Measurements from ENCODE around the gene DQX1. TPM values are rescaled to one million over a fixed set of nuclear protein-coding genes. Genes with fewer than 3 reads are reported as not detected.

Gene DQX1
- total RNA-seq, 1 donor from 2014 or later: not detected

GRCh38 chr2:74532222-74532621 is 6.2 kb upstream of the DQX1 start:
- peak; percentile 37 to 68 for DNase-seq (ENCODE audit: low read depth in 2 of 2)

GRCh38 chr2:74531666-74532065 is 5.6 kb upstream of the DQX1 start:
- no peak for DNase-seq (ENCODE audit: low read depth in 2 of 2)

GRCh38 chr2:74530239-74531187 is 4.5 kb upstream of the DQX1 start:
- DNase-seq (ENCODE audit: low read depth in 2 of 2): peak; percentile 65 to 66

GRCh38 chr2:74529357-74530238 is 3.6 kb upstream of the DQX1 start, which contains the start of the genes AUP1 and HTRA2:
Gene AUP1 (minus strand): TSS chr2:74529706. CDS start chr2:74529629, 77 bp downstream.
Gene HTRA2 (plus strand): TSS chr2:74529933. CDS start chr2:74530007, 74 bp downstream.
- peak; percentile 92 to 96 for DNase-seq (ENCODE audit: low read depth in 2 of 2)

- no peak for DNase-seq (ENCODE audit: low read depth in 2 of 2)
Measured at GRCh38 chr2:74528600-74529356, 2.7 kb upstream of the DQX1 start.

GRCh38 chr2:74527741-74528140 is 1.7 kb upstream of the DQX1 start:
- DNase-seq (ENCODE audit: low read depth in 2 of 2): no peak

GRCh38 chr2:74526649-74527230 is 709 bp upstream of the DQX1 start:
- DNase-seq (ENCODE audit: low read depth in 2 of 2): no peak

GRCh38 chr2:74524955-74525716 is 895 bp downstream of the DQX1 start:
- DNase-seq (ENCODE audit: low read depth in 2 of 2): no peak

- DNase-seq (ENCODE audit: low read depth in 2 of 2): no peak
Measured at GRCh38 chr2:74524005-74524404, 2.0 kb downstream of the DQX1 start.

GRCh38 chr2:74522516-74522915 is 3.5 kb downstream of the DQX1 start:
- no peak for DNase-seq (ENCODE audit: low read depth in 2 of 2)

- DNase-seq (ENCODE audit: low read depth in 2 of 2): no peak
Measured at GRCh38 chr2:74516650-74517049, 9.4 kb downstream of the DQX1 start.

GRCh38 chr2:74515981-74516633 is 9.9 kb downstream of the DQX1 start:
- peak in 1 of 2 donors; percentile 70 for DNase-seq (ENCODE audit: low read depth in 2 of 2)

- DNase-seq (ENCODE audit: low read depth in 2 of 2): no peak
Measured at GRCh38 chr2:74515271-74515980, 10.6 kb downstream of the DQX1 start.

- DNase-seq (ENCODE audit: low read depth in 2 of 2): no peak
Measured at GRCh38 chr2:74514368-74515270, 11.4 kb downstream of the DQX1 start, which contains the start of gene TLX2. Gene TLX2 (plus strand): TSS chr2:74514450. CDS start chr2:74514807, 357 bp downstream.

- DNase-seq (ENCODE audit: low read depth in 2 of 2): no peak
Measured at GRCh38 chr2:74513605-74514367, 12.2 kb downstream of the DQX1 start.

GRCh38 chr2:74512744-74513604 is 13.1 kb downstream of the DQX1 start:
- no peak for DNase-seq (ENCODE audit: low read depth in 2 of 2)
